Tibial artery (tissue), 4 donors: ENCODE measurements around the gene C10orf90.

Source experiments
- DNase-seq, 2 donors: peaks; one replicate each; pipeline ENCODE4 v3.0.0-alpha.2; 2019
- H3K27ac ChIP-seq, 2 donors: fragments of 200-600 bp; sonication (generic) in 1 of 2; 1 replicate in 1 of 2; 2 replicates in 1 of 2; pipeline ENCODE4 v1.5.1; 2018 to 2019; ENCODE audit warnings: mild to moderate bottlenecking in 1 of 2
- H3K27me3 ChIP-seq, 2 donors: fragments of 200-600 bp; sonication (generic) in 1 of 2; one replicate each; pipeline versions ENCODE4 v1.5.1 to v1.6.0; 2016 to 2019
- H3K36me3 ChIP-seq, 3 donors: fragments of 200-600 bp; sonication (generic) in 2 of 3; one replicate each; pipeline ENCODE4 v1.5.1; 2016 to 2019; ENCODE audit warnings: mild to moderate bottlenecking in 2 of 3
- H3K4me1 ChIP-seq, 4 donors: fragments of 200-600 bp; sonication (generic) in 2 of 4; 1 replicate in 3 of 4; 2 replicates in 1 of 4; pipeline ENCODE4 v1.5.1; 2016 to 2019
- H3K4me3 ChIP-seq, 2 donors: fragments of 200-600 bp; sonication (generic) in 1 of 2; 1 replicate in 1 of 2; 2 replicates in 1 of 2; pipeline ENCODE4 v1.5.1; 2018 to 2019; ENCODE audit warnings: mild to moderate bottlenecking in 2 of 2
- H3K9me3 ChIP-seq, 3 donors: fragments of 200-600 bp; sonication (generic) in 1 of 3; one replicate each; pipeline ENCODE4 v1.5.1; 2016 to 2019
- CTCF ChIP-seq, 2 experiments: fragments of 200-600 bp in 1 of 2; fragments of 450-650 bp in 1 of 2; IDR thresholded peaks; one replicate each; pipeline ENCODE4 v1.5.1; 2017 to 2019; ENCODE audit warnings: antibody characterized with exemption in 2 of 2, mild to moderate bottlenecking in 1 of 2, moderate library complexity in 1 of 2
- intact Hi-C: fragments of 100-400 bp; cut with DNase I; formaldehyde crosslinking; loops from one replicate; pipeline ENCODE4 v1.15.0; 2023; ENCODE audit warnings: low total_unique reads

C10orf90 gene

GRCh38 chr10:126405239-126405775, 265.2 kb downstream of the C10orf90 start:
- intact Hi-C loops = no loop called here
- Histone ChIP-seq H3K9me3 (no peaks in the 10 kb centered on the region), H3K27me3 (no peaks in the 10 kb centered on the region), H3K36me3 (no peaks in the 10 kb centered on the region), H3K4me1 (peaks cover 0 to 12% (median 0%) of the 10 kb centered on the region in 4 donors), H3K4me3 (no peak overlapping the region), H3K27ac (no peak overlapping the region)
- DNase-seq = no peak
- no peak for TF ChIP-seq CTCF (IDR thresholded peaks at IDR 0.05)

GRCh38 chr10:126402721-126403695, 267.5 kb downstream of the C10orf90 start:
- no peak for TF ChIP-seq CTCF (IDR thresholded peaks at IDR 0.05)
- Histone ChIP-seq H3K4me1 (peaks cover 0 to 12% (median 0%) of the 10 kb centered on the region in 4 donors), H3K4me3 (no peak overlapping the region), H3K9me3 (no peaks in the 10 kb centered on the region), H3K36me3 (no peaks in the 10 kb centered on the region), H3K27ac (no peak overlapping the region), H3K27me3 (no peaks in the 10 kb centered on the region)
- no peak for DNase-seq
- intact Hi-C loops = no loop called here

- H3K27ac ChIP-seq = no peak overlapping the region
- intact Hi-C loops = no loop called here
- H3K4me1 ChIP-seq = no peaks in the 10 kb centered on the region
- no peak for DNase-seq
- no peak for TF ChIP-seq CTCF (IDR thresholded peaks at IDR 0.05)
- H3K27me3 ChIP-seq = no peaks in the 10 kb centered on the region
- H3K36me3 ChIP-seq = no peaks in the 10 kb centered on the region
- H3K9me3 ChIP-seq = no peaks in the 10 kb centered on the region
- no peak overlapping the region for H3K4me3 ChIP-seq
These were observed 269.9 kb downstream of the C10orf90 start for GRCh38 chr10:126400641-126401040.

GRCh38 chr10:126398924-126399323, 271.6 kb downstream of the C10orf90 start:
- DNase-seq = no peak
- Histone ChIP-seq H3K27me3 (no peaks in the 10 kb centered on the region), H3K9me3 (no peaks in the 10 kb centered on the region), H3K4me1 (no peaks in the 10 kb centered on the region), H3K27ac (no peak overlapping the region), H3K36me3 (no peaks in the 10 kb centered on the region), H3K4me3 (no peak overlapping the region)
- TF ChIP-seq CTCF (IDR thresholded peaks at IDR 0.05) = no peak
- intact Hi-C loops = no loop called here

GRCh38 chr10:126398383-126398743, 272.1 kb downstream of the C10orf90 start:
- no peaks in the 10 kb centered on the region for H3K27me3 ChIP-seq
- no peak for DNase-seq
- no peak for TF ChIP-seq CTCF (IDR thresholded peaks at IDR 0.05)
- no peaks in the 10 kb centered on the region for H3K36me3 ChIP-seq
- H3K9me3 ChIP-seq = no peaks in the 10 kb centered on the region
- no peaks in the 10 kb centered on the region for H3K4me1 ChIP-seq
- no peak overlapping the region for H3K4me3 ChIP-seq
- intact Hi-C loops = no loop called here
- no peak overlapping the region for H3K27ac ChIP-seq
